Karpas-422 (cell line): ENCODE measurements around the gene GPR37L1. TPM values are rescaled to one million over a fixed set of nuclear protein-coding genes. Genes with fewer than 3 reads are reported as not detected.

Experiments used
- DNase-seq: peaks from one replicate; pipeline ENCODE4 v3.0.0-alpha.2; 2015
- H2AFZ ChIP-seq: fragments of 200-600 bp; sonication (generic); 2 replicates; pipeline ENCODE4 v1.6.1; 2014; ENCODE audit warnings: antibody characterized with exemption, low read length, mixed read lengths
- H3K27ac ChIP-seq: fragments of 200-600 bp; sonication (generic); 2 replicates; pipeline ENCODE4 v1.5.1; 2014; ENCODE audit warnings: mild to moderate bottlenecking, low read length, moderate library complexity
- H3K27me3 ChIP-seq: fragments of 200-600 bp; sonication (generic); 2 replicates; pipeline ENCODE4 v1.6.1; 2014; ENCODE audit warnings: low read length, mixed read lengths
- H3K36me3 ChIP-seq: fragments of 200-600 bp; sonication (generic); 2 replicates; pipeline ENCODE4 v1.6.1; 2014; ENCODE audit warnings: low read length, mixed read lengths; ENCODE audit not compliant: insufficient read depth
- H3K4me1 ChIP-seq: fragments of 200-600 bp; sonication (generic); 2 replicates; pipeline ENCODE4 v1.6.1; 2014; ENCODE audit warnings: mild to moderate bottlenecking, low read length, mixed read lengths
- H3K4me2 ChIP-seq: fragments of 200-600 bp; sonication (generic); 2 replicates; pipeline ENCODE4 v1.6.1; 2014; ENCODE audit warnings: low read length, low read depth, mild to moderate bottlenecking; ENCODE audit not compliant: poor library complexity, severe bottlenecking
- H3K4me3 ChIP-seq: fragments of 200-600 bp; sonication (generic); 2 replicates; pipeline ENCODE4 v1.5.1; 2014; ENCODE audit warnings: mild to moderate bottlenecking, antibody characterized with exemption, low read length, mixed read lengths
- H3K79me2 ChIP-seq: fragments of 200-600 bp; sonication (generic); 2 replicates; pipeline ENCODE4 v1.6.1; 2014; ENCODE audit warnings: mild to moderate bottlenecking, low read length, mixed read lengths
- H3K9ac ChIP-seq: fragments of 200-600 bp; sonication (generic); 2 replicates; pipeline ENCODE4 v1.6.0; 2014; ENCODE audit warnings: low read length
- H3K9me2 ChIP-seq: fragments of 200-600 bp; sonication (generic), shearing (Covaris generic); replicated peaks from 2 replicates; pipeline ENCODE4 v1.6.0; 2014; ENCODE audit warnings: mild to moderate bottlenecking, low read length, moderate library complexity; ENCODE audit not compliant: insufficient read depth
- H3K9me3 ChIP-seq: fragments of 300-700, 200-600 bp; sonication (generic); 2 replicates; pipeline ENCODE4 v1.6.1; 2014; ENCODE audit warnings: low read length, mixed read lengths
- H4K20me1 ChIP-seq: fragments of 200-600 bp; sonication (generic); 2 replicates; pipeline ENCODE4 v1.6.1; 2014; ENCODE audit warnings: mild to moderate bottlenecking, antibody characterized with exemption, low read length, low read depth; ENCODE audit not compliant: insufficient read depth
- total RNA-seq: library from RNA; depleted of rRNA; stranded (reverse); fragments of >200 nt; shearing (Covaris generic); gene quantifications from 2 replicates; pipeline ENCODE4 v1.2.3, GENCODE V29; 2014; ENCODE audit warnings: low replicate concordance; rRNA removed

The GPR37L1 gene
- not detected in 2 replicates for total RNA-seq

GRCh38 chr1:202122639-202123335 lies at the start of gene GPR37L1:
Gene GPR37L1, plus strand, starts transcription at chr1:202122917. Its CDS starts 47 bp downstream, at chr1:202122964.
- DNase-seq, result no peak
- H3K27ac ChIP-seq, result no peak within 1 kb of the TSS
- H2AFZ ChIP-seq, result no peak within 1 kb of the TSS
- no peak within 1 kb of the TSS for H3K4me2 ChIP-seq
- H3K9me2 ChIP-seq, result no peaks in the 10 kb centered on the region
- no peaks in the 10 kb centered on the region for H3K79me2 ChIP-seq
- no peaks in the 10 kb centered on the region for H3K27me3 ChIP-seq
- no peak within 1 kb of the TSS for H3K9ac ChIP-seq
- H3K4me3 ChIP-seq, result no peak within 1 kb of the TSS
- no peaks in the 10 kb centered on the region for H3K36me3 ChIP-seq
- H3K9me3 ChIP-seq, result no peaks in the 10 kb centered on the region
- H4K20me1 ChIP-seq, result no peaks in the 10 kb centered on the region
- H3K4me1 ChIP-seq, result no peaks in the 10 kb centered on the region

- Histone ChIP-seq H3K27ac (no peak overlapping the region), H2AFZ (no peak overlapping the region), H3K9me3 (no peaks in the 10 kb centered on the region), H3K79me2 (no peaks in the 10 kb centered on the region), H3K4me3 (no peak overlapping the region), H3K36me3 (no peaks in the 10 kb centered on the region), H3K9ac (no peak overlapping the region), H3K9me2 (no peaks in the 10 kb centered on the region), H3K4me2 (no peak overlapping the region), H3K27me3 (no peaks in the 10 kb centered on the region), H3K4me1 (no peaks in the 10 kb centered on the region), H4K20me1 (no peaks in the 10 kb centered on the region)
- no peak for DNase-seq
Observed at GRCh38 chr1:202073206-202073605, 49.5 kb upstream of the GPR37L1 start.

DNA sequence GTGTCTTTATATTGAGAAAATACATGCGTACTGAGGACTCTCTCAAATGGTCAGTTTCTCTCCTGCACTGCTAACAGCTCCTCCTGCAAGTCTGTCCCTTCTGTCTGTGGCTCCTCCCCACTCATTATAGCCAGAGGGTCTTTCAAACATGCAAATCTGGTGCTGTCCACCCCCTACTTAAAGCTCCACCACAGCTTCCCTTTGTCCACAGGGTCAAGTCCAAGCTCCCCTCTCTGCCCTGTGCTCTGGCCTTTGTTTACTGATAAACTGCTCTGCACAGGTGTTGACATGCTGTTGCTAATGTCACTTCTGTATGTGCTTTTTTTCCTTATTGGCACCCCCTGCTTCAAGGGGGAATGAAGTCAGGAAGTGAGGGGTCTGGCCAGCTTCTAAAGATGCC lies 47.7 kb upstream of the GPR37L1 start:
- Histone ChIP-seq H3K9me3 (no peaks in the 10 kb centered on the region), H3K4me2 (no peak overlapping the region), H3K9me2 (no peaks in the 10 kb centered on the region), H3K9ac (no peak overlapping the region), H3K36me3 (no peaks in the 10 kb centered on the region), H3K27me3 (no peaks in the 10 kb centered on the region), H3K79me2 (no peaks in the 10 kb centered on the region), H3K4me3 (no peak overlapping the region), H3K4me1 (no peaks in the 10 kb centered on the region), H4K20me1 (no peaks in the 10 kb centered on the region), H2AFZ (no peak overlapping the region), H3K27ac (no peak overlapping the region)
- no peak for DNase-seq

DNA sequence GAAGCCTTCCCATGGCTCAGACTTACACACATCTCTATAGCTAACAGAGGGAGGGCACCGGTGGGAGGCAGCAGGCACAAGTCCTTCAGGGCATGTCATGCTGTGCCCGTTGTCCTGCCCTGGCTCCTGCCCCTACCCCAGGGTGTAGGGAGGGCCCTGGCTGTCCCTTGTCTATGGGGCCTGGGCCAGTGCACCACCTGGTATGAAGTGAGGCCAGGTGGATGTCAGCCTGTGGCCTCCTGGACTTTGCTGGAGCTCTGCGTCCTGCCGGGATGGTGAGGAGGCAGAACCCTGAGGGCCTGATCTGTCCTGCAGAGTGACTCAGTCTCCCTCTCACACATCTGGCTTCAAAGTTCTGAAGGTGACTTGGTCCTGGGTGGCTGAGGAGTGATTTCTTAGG lies 47.3 kb upstream of the GPR37L1 start:
- H3K9me3 ChIP-seq, result no peaks in the 10 kb centered on the region
- no peak overlapping the region for H3K9ac ChIP-seq
- H3K4me3 ChIP-seq, result no peak overlapping the region
- DNase-seq, result no peak
- H4K20me1 ChIP-seq, result no peaks in the 10 kb centered on the region
- H3K4me2 ChIP-seq, result no peak overlapping the region
- no peaks in the 10 kb centered on the region for H3K4me1 ChIP-seq
- H3K27me3 ChIP-seq, result no peaks in the 10 kb centered on the region
- H3K9me2 ChIP-seq, result no peaks in the 10 kb centered on the region
- H3K27ac ChIP-seq, result no peak overlapping the region
- no peaks in the 10 kb centered on the region for H3K79me2 ChIP-seq
- H3K36me3 ChIP-seq, result no peaks in the 10 kb centered on the region
- H2AFZ ChIP-seq, result no peak overlapping the region

- Histone ChIP-seq H3K9me3 (no peaks in the 10 kb centered on the region), H3K79me2 (no peaks in the 10 kb centered on the region), H4K20me1 (no peaks in the 10 kb centered on the region), H3K27me3 (no peaks in the 10 kb centered on the region), H3K36me3 (no peaks in the 10 kb centered on the region), H3K27ac (no peak overlapping the region), H3K4me1 (no peaks in the 10 kb centered on the region), H3K9me2 (no peaks in the 10 kb centered on the region), H2AFZ (no peak overlapping the region), H3K4me3 (no peak overlapping the region), H3K4me2 (no peak overlapping the region), H3K9ac (no peak overlapping the region)
- no peak for DNase-seq
Observed at GRCh38 chr1:202076050-202076511, 46.6 kb upstream of the GPR37L1 start.

DNA sequence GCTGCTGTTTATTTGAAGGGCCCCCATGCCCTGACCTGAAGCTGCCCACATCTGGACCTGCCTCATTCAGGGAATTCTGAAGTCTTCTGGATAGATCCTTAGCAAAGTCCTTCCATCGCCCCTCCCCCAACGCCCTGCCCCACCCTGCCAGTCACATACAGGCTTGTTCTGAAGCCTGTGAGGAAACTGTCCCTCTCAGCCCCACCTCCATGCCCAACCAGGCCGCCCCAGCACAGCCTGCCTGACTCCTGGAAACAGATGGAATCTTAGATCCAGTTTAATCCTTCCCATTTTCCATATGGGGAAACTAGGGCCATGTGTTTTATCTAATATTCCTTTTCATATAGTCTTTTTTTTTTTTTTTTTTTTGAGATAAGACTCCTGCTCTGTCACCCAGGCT lies 44.5 kb upstream of the GPR37L1 start:
- no peak overlapping the region for H3K4me3 ChIP-seq
- no peaks in the 10 kb centered on the region for H3K27me3 ChIP-seq
- H3K36me3 ChIP-seq, result no peaks in the 10 kb centered on the region
- H4K20me1 ChIP-seq, result no peaks in the 10 kb centered on the region
- no peaks in the 10 kb centered on the region for H3K9me3 ChIP-seq
- no peak overlapping the region for H3K27ac ChIP-seq
- H3K9ac ChIP-seq, result no peak overlapping the region
- no peaks in the 10 kb centered on the region for H3K9me2 ChIP-seq
- H3K4me2 ChIP-seq, result no peak overlapping the region
- no peak for DNase-seq
- no peaks in the 10 kb centered on the region for H3K79me2 ChIP-seq
- no peaks in the 10 kb centered on the region for H3K4me1 ChIP-seq
- H2AFZ ChIP-seq, result no peak overlapping the region

- Histone ChIP-seq H3K36me3 (no peaks in the 10 kb centered on the region), H3K4me3 (no peak overlapping the region), H2AFZ (no peak overlapping the region), H3K9me2 (no peaks in the 10 kb centered on the region), H3K9me3 (no peaks in the 10 kb centered on the region), H3K27ac (no peak overlapping the region), H3K4me2 (no peak overlapping the region), H3K9ac (no peak overlapping the region), H3K27me3 (no peaks in the 10 kb centered on the region), H4K20me1 (no peaks in the 10 kb centered on the region), H3K4me1 (peaks cover 15% of the 10 kb centered on the region), H3K79me2 (no peaks in the 10 kb centered on the region)
- DNase-seq, result no peak
Observed at GRCh38 chr1:202081992-202082391, 40.7 kb upstream of the GPR37L1 start.

- H3K4me2 ChIP-seq, result no peak overlapping the region
- no peaks in the 10 kb centered on the region for H3K9me3 ChIP-seq
Observed at GRCh38 chr1:202084791-202085681, 37.7 kb upstream of the GPR37L1 start.

More at GRCh38 chr1:202084791-202085681, 37.7 kb upstream of the GPR37L1 start:
- Histone ChIP-seq H3K4me1 (peaks cover 15% of the 10 kb centered on the region), H3K36me3 (no peaks in the 10 kb centered on the region), H3K9me2 (no peaks in the 10 kb centered on the region), H2AFZ (no peak overlapping the region), H3K27ac (no peak overlapping the region), H3K79me2 (no peaks in the 10 kb centered on the region), H3K4me3 (no peak overlapping the region), H4K20me1 (no peaks in the 10 kb centered on the region), H3K9ac (no peak overlapping the region), H3K27me3 (no peaks in the 10 kb centered on the region)
- DNase-seq, result no peak
